GM19467 (cell line): ENCODE results near the gene CIAO3.
"Not testable (repeated sequence)": the region's sequence is repeated elsewhere in the genome, so short reads cannot be mapped to it uniquely, and the experiment has no call there.

Experiments used
- ATAC-seq: cut with Tn5 transposase; IDR thresholded peaks from one replicate; pipeline ENCODE4 v1.9.1; 2021; ENCODE audit warnings: mild to moderate bottlenecking, moderate library complexity; ENCODE audit not compliant: unreplicated experiment

CIAO3 gene

GRCh38 chr16:694863-695354 is 45.9 kb downstream of the CIAO3 start:
- ATAC-seq = no peak

- ATAC-seq = no peak
Observed at GRCh38 chr16:694187-694862, 46.5 kb downstream of the CIAO3 start.

GRCh38 chr16:693766-694165 is 47.0 kb downstream of the CIAO3 start:
- no peak for ATAC-seq

GRCh38 chr16:693364-693763 is 47.4 kb downstream of the CIAO3 start:
- no peak for ATAC-seq

- ATAC-seq = no peak
Observed at GRCh38 chr16:692356-693108, 48.3 kb downstream of the CIAO3 start.

- ATAC-seq = not testable (repeated sequence)
Observed at GRCh38 chr16:691242-691641, 49.6 kb downstream of the CIAO3 start.

- ATAC-seq = no peak
Observed at GRCh38 chr16:689175-689897, 51.5 kb downstream of the CIAO3 start.

- no peak for ATAC-seq
Observed at GRCh38 chr16:687499-687898, 53.3 kb downstream of the CIAO3 start.

- no peak for ATAC-seq
Observed at GRCh38 chr16:686459-687260, 54.1 kb downstream of the CIAO3 start.

- no peak for ATAC-seq
Observed at GRCh38 chr16:685967-686366, 54.8 kb downstream of the CIAO3 start.

GRCh38 chr16:684961-685696 is 55.7 kb downstream of the CIAO3 start:
- ATAC-seq = no peak

GRCh38 chr16:684071-684794 is 56.6 kb downstream of the CIAO3 start, which contains the start of gene JMJD8:
TSS of gene JMJD8 (minus strand) at chr16:684334. CDS start at chr16:684319, 15 bp downstream.
- peak; percentile 62 for ATAC-seq

GRCh38 chr16:683396-684070 is 57.3 kb downstream of the CIAO3 start:
- ATAC-seq = no peak

- ATAC-seq = no peak
Observed at GRCh38 chr16:682493-683395, 58.1 kb downstream of the CIAO3 start.

- no peak for ATAC-seq
Observed at GRCh38 chr16:681746-682427, 58.9 kb downstream of the CIAO3 start.

GRCh38 chr16:680967-681745 is 59.6 kb downstream of the CIAO3 start:
- ATAC-seq = no peak

GRCh38 chr16:680625-680945 is 60.2 kb downstream of the CIAO3 start:
- no peak for ATAC-seq
